HepG2 (cell line): ENCODE data around the gene NKX1-2. TPM values are rescaled to one million over a fixed set of nuclear protein-coding genes. Genes with fewer than 3 reads are reported as not detected.

Experiments used
- ELF1 ChIP-seq: sonication (generic); formaldehyde crosslinking; IDR thresholded peaks from 2 replicates; pipeline ENCODE4 v1.4.0; 2020; ENCODE audit warnings: missing genetic modification reagents
- HOXA9 ChIP-seq: sonication (generic); formaldehyde crosslinking; IDR thresholded peaks from 2 replicates; pipeline ENCODE4 v1.8.1; 2022; ENCODE audit warnings: missing genetic modification reagents, mild to moderate bottlenecking, moderate library complexity, borderline replicate concordance
- JUN ChIP-seq: sonication (generic); formaldehyde crosslinking; IDR thresholded peaks from 2 replicates; pipeline ENCODE4 v1.4.0; 2020; ENCODE audit warnings: mild to moderate bottlenecking, missing genetic modification reagents
- MYNN ChIP-seq: sonication (generic); formaldehyde crosslinking; IDR thresholded peaks from 2 replicates; pipeline ENCODE4 v1.4.0; 2020; ENCODE audit warnings: mild to moderate bottlenecking, low read depth, missing genetic modification reagents
- RXRA ChIP-seq: sonication (generic); formaldehyde crosslinking; IDR thresholded peaks from 2 replicates; pipeline ENCODE4 v1.5.1; 2020; ENCODE audit warnings: missing genetic modification reagents
- SP2 ChIP-seq: sonication (generic); formaldehyde crosslinking; IDR thresholded peaks from 2 replicates; pipeline ENCODE4 v1.5.1; 2020; ENCODE audit warnings: mild to moderate bottlenecking, missing genetic modification reagents
- TAF1 ChIP-seq: sonication (generic); formaldehyde crosslinking; IDR thresholded peaks from 2 replicates; pipeline ENCODE4 v1.4.0; 2020; ENCODE audit warnings: missing genetic modification reagents
- THAP11 ChIP-seq: IDR thresholded peaks from 2 replicates; pipeline ENCODE4 v1.6.1; 2016; ENCODE audit warnings: missing biosample characterization, missing genetic modification reagents
- ZBTB38 ChIP-seq: sonication (generic); formaldehyde crosslinking; IDR thresholded peaks from 2 replicates; pipeline ENCODE4 v1.5.1; 2020; ENCODE audit warnings: mild to moderate bottlenecking, missing genetic modification reagents
- ZNF121 ChIP-seq: sonication (generic); formaldehyde crosslinking; IDR thresholded peaks from 2 replicates; pipeline ENCODE4 v1.5.0; 2020; ENCODE audit warnings: mild to moderate bottlenecking, missing genetic modification reagents
- ZNF232 ChIP-seq: sonication (generic); formaldehyde crosslinking; IDR thresholded peaks from 2 replicates; pipeline ENCODE4 v1.4.0; 2020; ENCODE audit warnings: missing genetic modification reagents, borderline replicate concordance
- ZNF431 ChIP-seq: sonication (generic); formaldehyde crosslinking; IDR thresholded peaks from 2 replicates; pipeline ENCODE4 v1.9.0; 2022; ENCODE audit warnings: missing genetic modification reagents, low read depth, mild to moderate bottlenecking, borderline replicate concordance
- ZNF44 ChIP-seq: sonication (generic); formaldehyde crosslinking; IDR thresholded peaks from 2 replicates; pipeline ENCODE4 v1.5.1; 2020; ENCODE audit warnings: mild to moderate bottlenecking, missing genetic modification reagents
- ZNF747 ChIP-seq: sonication (generic); formaldehyde crosslinking; IDR thresholded peaks from 2 replicates; pipeline ENCODE4 v1.8.1; 2023; ENCODE audit warnings: missing genetic modification reagents, mild to moderate bottlenecking, borderline replicate concordance
- ZNF790 ChIP-seq: sonication (generic); formaldehyde crosslinking; IDR thresholded peaks from 2 replicates; pipeline ENCODE4 v1.8.0; 2022; ENCODE audit warnings: missing genetic modification reagents, mild to moderate bottlenecking, borderline replicate concordance
- ZNF878 ChIP-seq: sonication (generic); formaldehyde crosslinking; IDR thresholded peaks from 2 replicates; pipeline ENCODE4 v1.8.1; 2023; ENCODE audit warnings: mild to moderate bottlenecking, missing genetic modification reagents, moderate library complexity
- ZSCAN9 ChIP-seq: IDR thresholded peaks from 2 replicates; pipeline ENCODE4 v1.6.1; 2016; ENCODE audit warnings: borderline replicate concordance
- polyA plus RNA-seq, 8 experiments: library from polyadenylated mRNA; depleted of rRNA in 3 of 8; stranded (reverse) in 7 of 8; unstranded in 1 of 8; fragments of >200 nt; fragmentation: Illumina TruSeq in 4 of 8; extraction: Trizol in 4 of 8; gene quantifications; 2 replicates each; pipeline versions ENCODE4 v1.2.1 to v1.2.3, GENCODE V29; 2011 to 2016; ENCODE audit warnings: low read depth in 4 of 8, missing spikeins in 1 of 8, mixed read lengths in 1 of 8; ENCODE audit not compliant: insufficient read depth in 1 of 8
- total RNA-seq, 5 experiments: library from RNA; depleted of rRNA; stranded (reverse); fragments of >200 nt; fragmentation: Illumina TruSeq; extraction: Trizol; gene quantifications; 2 replicates each; pipeline ENCODE4 v1.2.3, GENCODE V29; 2016; ENCODE audit warnings: low read depth in 1 of 5
- TF ChIP-seq, protein P1 (sequence below): sonication (generic); formaldehyde crosslinking; IDR thresholded peaks from 2 replicates; pipeline ENCODE4 v1.4.0; 2020; ENCODE audit warnings: missing genetic modification reagents, borderline replicate concordance
- TF ChIP-seq, protein P2 (sequence below): IDR thresholded peaks from 2 replicates; pipeline ENCODE4 v1.6.1; 2016; ENCODE audit warnings: low read depth
- TF ChIP-seq, protein P3 (sequence below): sonication (generic); formaldehyde crosslinking; IDR thresholded peaks from 2 replicates; pipeline ENCODE4 v1.4.0; 2020; ENCODE audit warnings: mild to moderate bottlenecking, missing genetic modification reagents, borderline replicate concordance

NKX1-2 gene
- total and polyA plus RNA-seq, 2 of the 13 experiments (the other 11 are each of a cell fraction or from before 2014, with no cell fraction given), result not detected

DNA sequence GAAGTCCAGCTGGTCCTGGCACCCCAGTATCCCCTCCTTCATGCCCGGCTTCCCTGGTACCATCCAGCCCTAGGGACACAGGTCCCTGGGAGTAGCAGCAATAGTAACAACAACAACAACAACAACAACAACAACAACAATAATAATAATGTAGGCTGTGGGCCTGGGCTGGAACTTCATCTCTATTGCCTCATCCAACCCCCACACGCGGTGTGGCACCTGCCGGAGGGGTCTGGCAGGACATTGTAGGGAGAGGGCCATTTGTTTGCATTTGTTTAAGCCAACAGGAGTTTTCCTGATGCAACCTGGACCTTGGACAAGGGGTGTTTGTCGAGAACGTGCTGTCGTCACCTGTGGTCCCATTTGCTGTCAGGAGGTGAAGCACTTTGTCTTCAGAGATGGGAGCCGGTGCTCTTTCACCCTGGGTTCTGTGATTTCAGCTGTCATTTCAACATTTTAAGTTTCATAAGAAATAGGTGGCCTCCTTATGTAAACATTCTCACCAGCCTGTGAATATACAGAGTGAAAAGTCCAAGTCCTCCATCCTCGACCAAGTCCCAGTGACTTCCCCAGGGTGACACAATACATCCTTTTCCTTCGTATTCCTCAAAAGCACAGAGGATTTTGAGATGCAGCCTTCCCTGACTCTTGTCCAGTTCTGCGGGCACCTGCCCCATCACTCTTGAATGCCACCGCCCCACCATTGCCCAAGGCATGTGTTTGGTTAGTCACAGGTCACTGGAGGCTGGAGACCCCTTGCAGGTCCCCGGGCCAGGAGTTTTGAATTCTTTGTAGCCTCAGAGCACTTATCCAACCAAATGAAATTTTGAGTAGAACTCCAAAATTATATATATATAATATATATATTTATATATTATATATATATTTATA is 21.0 kb upstream of the NKX1-2 start (continued):
- TF ChIP-seq, protein P1, sequence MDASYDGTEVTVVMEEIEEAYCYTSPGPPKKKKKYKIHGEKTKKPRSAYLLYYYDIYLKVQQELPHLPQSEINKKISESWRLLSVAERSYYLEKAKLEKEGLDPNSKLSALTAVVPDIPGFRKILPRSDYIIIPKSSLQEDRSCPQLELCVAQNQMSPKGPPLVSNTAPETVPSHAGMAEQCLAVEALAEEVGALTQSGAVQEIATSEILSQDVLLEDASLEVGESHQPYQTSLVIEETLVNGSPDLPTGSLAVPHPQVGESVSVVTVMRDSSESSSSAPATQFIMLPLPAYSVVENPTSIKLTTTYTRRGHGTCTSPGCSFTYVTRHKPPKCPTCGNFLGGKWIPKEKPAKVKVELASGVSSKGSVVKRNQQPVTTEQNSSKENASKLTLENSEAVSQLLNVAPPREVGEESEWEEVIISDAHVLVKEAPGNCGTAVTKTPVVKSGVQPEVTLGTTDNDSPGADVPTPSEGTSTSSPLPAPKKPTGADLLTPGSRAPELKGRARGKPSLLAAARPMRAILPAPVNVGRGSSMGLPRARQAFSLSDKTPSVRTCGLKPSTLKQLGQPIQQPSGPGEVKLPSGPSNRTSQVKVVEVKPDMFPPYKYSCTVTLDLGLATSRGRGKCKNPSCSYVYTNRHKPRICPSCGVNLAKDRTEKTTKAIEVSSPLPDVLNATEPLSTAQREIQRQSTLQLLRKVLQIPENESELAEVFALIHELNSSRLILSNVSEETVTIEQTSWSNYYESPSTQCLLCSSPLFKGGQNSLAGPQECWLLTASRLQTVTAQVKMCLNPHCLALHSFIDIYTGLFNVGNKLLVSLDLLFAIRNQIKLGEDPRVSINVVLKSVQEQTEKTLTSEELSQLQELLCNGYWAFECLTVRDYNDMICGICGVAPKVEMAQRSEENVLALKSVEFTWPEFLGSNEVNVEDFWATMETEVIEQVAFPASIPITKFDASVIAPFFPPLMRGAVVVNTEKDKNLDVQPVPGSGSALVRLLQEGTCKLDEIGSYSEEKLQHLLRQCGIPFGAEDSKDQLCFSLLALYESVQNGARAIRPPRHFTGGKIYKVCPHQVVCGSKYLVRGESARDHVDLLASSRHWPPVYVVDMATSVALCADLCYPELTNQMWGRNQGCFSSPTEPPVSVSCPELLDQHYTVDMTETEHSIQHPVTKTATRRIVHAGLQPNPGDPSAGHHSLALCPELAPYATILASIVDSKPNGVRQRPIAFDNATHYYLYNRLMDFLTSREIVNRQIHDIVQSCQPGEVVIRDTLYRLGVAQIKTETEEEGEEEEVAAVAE, result peak; percentile 82; the same call in 1 of the 2 replicates
- TF ChIP-seq ZSCAN9, result no peak; the same call in 1 of the 2 replicates
- TF ChIP-seq, protein P2, sequence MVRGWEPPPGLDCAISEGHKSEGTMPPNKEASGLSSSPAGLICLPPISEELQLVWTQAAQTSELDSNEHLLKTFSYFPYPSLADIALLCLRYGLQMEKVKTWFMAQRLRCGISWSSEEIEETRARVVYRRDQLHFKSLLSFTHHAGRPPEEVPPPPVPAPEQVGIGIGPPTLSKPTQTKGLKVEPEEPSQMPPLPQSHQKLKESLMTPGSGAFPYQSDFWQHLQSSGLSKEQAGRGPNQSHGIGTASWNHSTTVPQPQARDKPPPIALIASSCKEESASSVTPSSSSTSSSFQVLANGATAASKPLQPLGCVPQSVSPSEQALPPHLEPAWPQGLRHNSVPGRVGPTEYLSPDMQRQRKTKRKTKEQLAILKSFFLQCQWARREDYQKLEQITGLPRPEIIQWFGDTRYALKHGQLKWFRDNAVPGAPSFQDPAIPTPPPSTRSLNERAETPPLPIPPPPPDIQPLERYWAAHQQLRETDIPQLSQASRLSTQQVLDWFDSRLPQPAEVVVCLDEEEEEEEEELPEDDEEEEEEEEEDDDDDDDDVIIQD (CRISPR knock-in tag), result peak; percentile 24; the same call in 1 of the 2 replicates
- TF ChIP-seq HOXA9 (CRISPR knock-in tag), result no peak
- no peak; the same call in 1 of the 2 replicates for TF ChIP-seq TAF1
- no peak for TF ChIP-seq ZNF44 (CRISPR knock-in tag)
- TF ChIP-seq, protein P3, sequence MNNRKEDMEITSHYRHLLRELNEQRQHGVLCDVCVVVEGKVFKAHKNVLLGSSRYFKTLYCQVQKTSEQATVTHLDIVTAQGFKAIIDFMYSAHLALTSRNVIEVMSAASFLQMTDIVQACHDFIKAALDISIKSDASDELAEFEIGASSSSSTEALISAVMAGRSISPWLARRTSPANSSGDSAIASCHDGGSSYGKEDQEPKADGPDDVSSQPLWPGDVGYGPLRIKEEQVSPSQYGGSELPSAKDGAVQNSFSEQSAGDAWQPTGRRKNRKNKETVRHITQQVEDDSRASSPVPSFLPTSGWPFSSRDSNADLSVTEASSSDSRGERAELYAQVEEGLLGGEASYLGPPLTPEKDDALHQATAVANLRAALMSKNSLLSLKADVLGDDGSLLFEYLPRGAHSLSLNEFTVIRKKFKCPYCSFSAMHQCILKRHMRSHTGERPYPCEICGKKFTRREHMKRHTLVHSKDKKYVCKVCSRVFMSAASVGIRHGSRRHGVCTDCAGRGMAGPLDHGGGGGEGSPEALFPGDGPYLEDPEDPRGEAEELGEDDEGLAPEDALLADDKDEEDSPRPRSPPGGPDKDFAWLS (CRISPR knock-in tag), result no peak
- 0 out of 2 replicates have a peak, but pooled peaks have one; percentile 39 for TF ChIP-seq ELF1 (CRISPR knock-in tag)
- no peak for TF ChIP-seq SP2 (CRISPR knock-in tag)
- no peak for TF ChIP-seq ZNF790
- TF ChIP-seq RXRA, result peak; percentile 93
- peak; percentile 44; the same call in 1 of the 2 replicates for TF ChIP-seq ZBTB38 (CRISPR knock-in tag)
- no peak for TF ChIP-seq ZNF431 (CRISPR knock-in tag)
- no peak for TF ChIP-seq MYNN (CRISPR knock-in tag)
- peak; percentile 47; the same call in 1 of the 2 replicates for TF ChIP-seq ZNF121
- TF ChIP-seq ZNF878 (CRISPR knock-in tag), result peak; percentile 96
- peak; percentile 87 for TF ChIP-seq THAP11 (CRISPR knock-in tag)
- TF ChIP-seq JUN, result peak; percentile 85
- peak; percentile 54; the same call in 1 of the 2 replicates for TF ChIP-seq ZNF747
- TF ChIP-seq ZNF232 (CRISPR knock-in tag), result peak; percentile 75; the same call in 1 of the 2 replicates
